Neuronal stem cell (in vitro differentiated cells): ENCODE results near the gene NADSYN1.
A peak's percentile ranks its signal among the peaks of the same experiment; 100 is the strongest.
"Not testable (repeated sequence)": the region's sequence is repeated elsewhere in the genome, so short reads cannot be mapped to it uniquely, and the experiment has no call there.

Experiments
- DNase-seq: peaks from one replicate; pipeline ENCODE4 v3.0.0-alpha.2; 2013; ENCODE audit warnings: low spot score
- H2AFZ ChIP-seq: one replicate; pipeline ENCODE4 v1.6.1; 2013; ENCODE audit warnings: mild to moderate bottlenecking, low read length, inconsistent platforms
- H2AK5ac ChIP-seq: 2 replicates; pipeline ENCODE4 v1.6.1; 2013; ENCODE audit warnings: low read depth, mild to moderate bottlenecking, inconsistent platforms, low read length, moderate library complexity, mixed read lengths
- H2BK120ac ChIP-seq: 2 replicates; pipeline ENCODE4 v1.6.1; 2013; ENCODE audit warnings: low read depth, mild to moderate bottlenecking, inconsistent platforms, low read length, moderate library complexity, mixed read lengths
- H2BK12ac ChIP-seq: one replicate; pipeline ENCODE4 v1.6.1; 2013; ENCODE audit warnings: low read length, inconsistent platforms
- H2BK15ac ChIP-seq: 2 replicates; pipeline ENCODE4 v1.6.1; 2013; ENCODE audit warnings: mild to moderate bottlenecking, low read length, inconsistent platforms, mixed read lengths
- H2BK5ac ChIP-seq: one replicate; pipeline ENCODE4 v1.6.1; 2013; ENCODE audit warnings: inconsistent platforms, mild to moderate bottlenecking, low read length, moderate library complexity
- H3K14ac ChIP-seq: one replicate; pipeline ENCODE4 v1.6.1; 2013; ENCODE audit warnings: low read length, inconsistent platforms
- H3K18ac ChIP-seq: 2 replicates; pipeline ENCODE4 v1.6.1; 2013; ENCODE audit warnings: low read length, inconsistent platforms
- H3K23ac ChIP-seq: 2 replicates; pipeline ENCODE4 v1.6.1; 2013; ENCODE audit warnings: low read depth, mild to moderate bottlenecking, mixed read lengths, low read length, inconsistent platforms; ENCODE audit not compliant: poor library complexity
- H3K27ac ChIP-seq: replicated peaks from 3 replicates; pipeline ENCODE4 v1.5.1; 2013; ENCODE audit warnings: low read length, inconsistent platforms
- H3K27me3 ChIP-seq, 3 experiments: 2 replicates each; pipeline ENCODE4 v1.6.1; 2013; ENCODE audit warnings: low read length in 3 of 3, mild to moderate bottlenecking in 2 of 3, inconsistent platforms in 1 of 3, low read depth in 1 of 3, mixed read lengths in 1 of 3, moderate library complexity in 1 of 3; ENCODE audit not compliant: control insufficient read depth in 3 of 3, insufficient read depth in 3 of 3
- H3K36me3 ChIP-seq, 2 donors: replicated peaks in 1 of 2; 2 replicates each; pipeline ENCODE4 v1.6.1; 2013; ENCODE audit warnings: low read length in 2 of 2; ENCODE audit not compliant: control insufficient read depth in 2 of 2, insufficient read depth in 2 of 2
- H3K4ac ChIP-seq: 2 replicates; pipeline ENCODE4 v1.6.1; 2013; ENCODE audit warnings: inconsistent platforms, mild to moderate bottlenecking, low read length, moderate library complexity
- H3K4me1 ChIP-seq, 2 donors: 1 replicate in 1 of 2; 2 replicates in 1 of 2; pipeline ENCODE4 v1.6.1; 2013; ENCODE audit warnings: low read length in 2 of 2, low read depth in 1 of 2; ENCODE audit not compliant: control insufficient read depth in 2 of 2, insufficient read depth in 1 of 2
- H3K4me2 ChIP-seq: one replicate; pipeline ENCODE4 v1.6.1; 2013; ENCODE audit warnings: mild to moderate bottlenecking, low read length, inconsistent platforms; ENCODE audit not compliant: insufficient read depth, poor library complexity, severe bottlenecking
- H3K4me3 ChIP-seq, 2 donors: 2 replicates each; pipeline ENCODE4 v1.5.1; 2013; ENCODE audit warnings: low read length in 2 of 2, mild to moderate bottlenecking in 2 of 2, inconsistent platforms in 1 of 2, moderate library complexity in 1 of 2
- H3K79me1 ChIP-seq: one replicate; pipeline ENCODE4 v1.6.1; 2013; ENCODE audit warnings: low read depth, mild to moderate bottlenecking, inconsistent platforms, low read length, moderate library complexity
- H3K9ac ChIP-seq: one replicate; pipeline ENCODE4 v1.6.1; 2013; ENCODE audit warnings: mild to moderate bottlenecking, low read depth, low read length, inconsistent platforms; ENCODE audit not compliant: poor library complexity
- H3K9me3 ChIP-seq, 2 donors: replicated peaks in 1 of 2; 2 replicates each; pipeline versions ENCODE3 to v1.6.1; 2013; ENCODE audit warnings: low read length in 2 of 2, mild to moderate bottlenecking in 2 of 2, inconsistent platforms in 1 of 2, low read depth in 1 of 2, mixed read lengths in 1 of 2, moderate library complexity in 1 of 2; ENCODE audit not compliant: control insufficient read depth in 2 of 2, insufficient read depth in 1 of 2
- H4K8ac ChIP-seq: one replicate; pipeline ENCODE4 v1.6.1; 2013; ENCODE audit warnings: low read depth, mild to moderate bottlenecking, inconsistent platforms, low read length, moderate library complexity
- H4K91ac ChIP-seq: one replicate; pipeline ENCODE4 v1.6.1; 2013; ENCODE audit warnings: low read length, low read depth, mild to moderate bottlenecking, inconsistent platforms; ENCODE audit not compliant: poor library complexity
- WGBS, 2 donors: extraction: QIAGEN DNeasy Blood & Tissue Kit; methylation state at CpG; one replicate each; pipeline ENCODE4 v1.1.7; 2013; ENCODE audit warnings: missing lambda C conversion rate in 2 of 2, mixed read lengths in 1 of 2; ENCODE audit not compliant: insufficient read length in 2 of 2, insufficient replicate concordance in 1 of 2; ENCODE audit errors: extremely low coverage in 2 of 2; 5-methylcytosine and 5-hydroxymethylcytosine counted together

Gene NADSYN1

DNA sequence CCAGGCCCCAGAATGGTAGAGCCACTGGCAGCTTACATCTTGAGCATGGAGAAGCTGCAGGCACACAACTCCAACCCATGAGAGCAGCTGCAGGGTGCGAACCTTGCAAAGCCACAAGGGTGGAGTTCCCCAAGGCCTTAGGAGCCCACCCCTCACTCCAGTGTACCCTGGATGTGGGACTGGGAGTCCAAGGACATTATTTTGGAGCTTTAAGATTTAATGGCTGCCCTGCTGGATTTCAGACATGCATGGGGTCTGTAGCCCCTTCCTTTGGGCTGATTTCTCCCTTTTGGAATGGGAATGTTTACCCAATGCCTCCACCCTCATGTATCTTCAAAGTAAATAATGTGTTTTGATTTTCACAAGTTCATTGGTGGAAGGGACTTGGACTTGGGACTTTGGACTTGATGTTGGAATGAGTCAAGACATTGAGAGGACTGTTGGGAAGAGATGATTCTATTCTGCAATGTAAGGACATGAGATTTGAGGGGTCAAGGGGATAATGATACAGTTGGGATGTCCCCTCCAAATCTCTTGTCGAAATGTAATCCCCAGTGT is 73.0 kb downstream of the NADSYN1 start:
- Histone ChIP-seq H3K4ac (no peak overlapping the region), H2BK12ac (no peak overlapping the region), H2AK5ac (no peak overlapping the region), H3K79me1 (no peaks in the 10 kb centered on the region), H3K23ac (no peak overlapping the region), H3K4me2 (no peak overlapping the region), H2BK5ac (no peak overlapping the region), H3K27me3 (peaks cover 0 to 5% (median 0%) of the 10 kb centered on the region in 3 experiments), H2BK15ac (no peak overlapping the region), H2BK120ac (no peak overlapping the region), H3K36me3 (no peaks in the 10 kb centered on the region), H3K14ac (no peak overlapping the region), H3K27ac (no peak overlapping the region), H4K91ac (no peak overlapping the region), H2AFZ (no peak overlapping the region), H3K9me3 (no peaks in the 10 kb centered on the region), H3K4me1 (no peaks in the 10 kb centered on the region), H3K4me3 (no peak overlapping the region), H4K8ac (no peak overlapping the region), H3K9ac (no peak overlapping the region), H3K18ac (no peak overlapping the region)
- WGBS, 2 donors: no CpG with 5 or more reads among the region's 2 CpGs
- no peak for DNase-seq

DNA sequence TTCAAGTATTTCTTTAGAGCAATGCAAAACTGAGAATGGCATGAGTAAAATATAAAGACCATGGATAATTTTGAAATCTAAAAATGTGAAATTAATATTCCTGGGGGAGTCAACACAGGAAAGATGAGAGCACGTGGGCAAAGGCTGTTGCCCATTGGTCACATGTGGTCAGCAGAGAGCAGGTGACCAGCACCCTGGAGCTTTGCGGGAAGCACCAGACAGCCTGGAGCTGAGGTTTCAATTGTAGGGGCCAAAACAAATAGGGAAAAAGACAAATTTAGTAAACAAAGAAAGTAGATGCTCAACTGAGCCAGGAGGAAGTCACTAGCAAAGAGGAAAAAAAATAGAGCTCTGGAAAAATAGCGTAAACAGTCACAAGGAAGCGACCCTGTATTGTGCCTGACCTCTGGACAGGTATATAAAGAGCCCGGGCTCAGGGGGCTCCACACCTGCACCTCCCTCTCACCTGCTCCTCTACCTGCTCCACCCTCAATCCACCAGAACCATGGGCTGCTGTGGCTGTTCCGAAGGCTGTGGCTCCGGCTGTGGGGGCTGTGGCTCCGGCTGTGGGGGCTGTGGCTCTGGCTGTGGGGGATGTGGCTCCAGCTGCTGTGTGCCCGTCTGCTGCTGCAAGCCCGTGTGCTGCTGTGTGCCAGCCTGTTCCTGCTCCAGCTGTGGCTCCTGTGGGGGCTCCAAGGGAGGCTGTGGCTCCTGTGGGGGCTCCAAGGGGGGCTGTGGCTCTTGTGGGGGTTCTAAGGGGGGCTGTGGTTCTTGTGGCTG is 74.0 kb downstream of the NADSYN1 start, which contains the start of gene KRTAP5-7:
KRTAP5-7 (plus strand) TSS at position 472 of the 780 bp plus-strand sequence; CDS start at position 506, 34 bp downstream.
- H3K18ac ChIP-seq, DNase-seq, H2AK5ac ChIP-seq, H2BK5ac ChIP-seq, H3K27me3 ChIP-seq, H2AFZ ChIP-seq, H4K8ac ChIP-seq, H3K4me3 ChIP-seq, H3K36me3 ChIP-seq, H3K79me1 ChIP-seq, H3K4me2 ChIP-seq, H2BK12ac ChIP-seq, H3K27ac ChIP-seq, H3K9me3 ChIP-seq, H2BK15ac ChIP-seq, H2BK120ac ChIP-seq, H4K91ac ChIP-seq, H3K14ac ChIP-seq, H3K4me1 ChIP-seq, H3K4ac ChIP-seq: not testable (repeated sequence)
- Histone ChIP-seq H3K9ac (peak within 1 kb of the TSS; percentile 40), H3K23ac (peak within 1 kb of the TSS; percentile 53)
- whole genome bisulfite sequencing, 2 donors: no CpG with 5 or more reads among the region's 10 CpGs

- Histone ChIP-seq H3K9me3 (no peaks in the 10 kb centered on the region), H2AK5ac (no peak overlapping the region), H2BK12ac (no peak overlapping the region), H2BK15ac (no peak overlapping the region), H3K4me1 (no peaks in the 10 kb centered on the region), H2AFZ (no peak overlapping the region), H3K9ac (peak overlapping the region; percentile 40), H3K27me3 (peaks cover 0 to 5% (median 0%) of the 10 kb centered on the region in 3 experiments), H3K4me3 (no peak overlapping the region), H3K18ac (no peak overlapping the region), H3K79me1 (no peaks in the 10 kb centered on the region), H3K36me3 (no peaks in the 10 kb centered on the region), H4K91ac (no peak overlapping the region), H3K23ac (peak overlapping the region; percentile 53), H3K4me2 (no peak overlapping the region), H2BK5ac (no peak overlapping the region), H3K4ac (no peak overlapping the region), H4K8ac (no peak overlapping the region), H3K14ac (no peak overlapping the region), H3K27ac (no peak overlapping the region), H2BK120ac (no peak overlapping the region)
- WGBS, 2 donors: no CpG with 5 or more reads among the region's 6 CpGs
- no peak for DNase-seq
These were observed 74.7 kb downstream of the NADSYN1 start for GRCh38 chr11:71527576-71528210.

DNA sequence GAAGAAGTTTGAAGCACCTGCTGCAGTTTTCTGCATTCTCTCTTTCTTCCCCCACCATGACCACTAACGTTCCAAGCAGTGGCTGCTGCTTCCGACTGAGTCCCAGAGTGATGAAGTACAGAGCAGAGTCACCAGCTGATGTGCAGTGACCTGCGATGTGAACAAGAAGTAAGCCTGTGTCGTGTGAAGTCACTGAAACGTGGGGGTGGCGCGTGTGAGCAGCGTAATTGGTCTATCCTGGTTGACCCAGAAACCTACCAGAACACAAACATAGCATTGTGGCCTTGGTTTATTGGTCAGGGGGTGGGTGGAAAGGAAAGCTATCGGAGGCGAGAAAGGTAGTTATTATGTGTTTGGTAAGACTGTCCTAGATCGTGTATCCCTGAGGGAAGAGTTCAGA is 77.6 kb downstream of the NADSYN1 start:
- no peak overlapping the region for H4K8ac ChIP-seq
- no peak overlapping the region for H3K4me2 ChIP-seq
- no peak overlapping the region for H3K9ac ChIP-seq
- no peak overlapping the region for H2BK15ac ChIP-seq
- peaks cover 0 to 5% (median 0%) of the 10 kb centered on the region in 3 experiments for H3K27me3 ChIP-seq
- no peak overlapping the region for H2BK12ac ChIP-seq
- H3K9me3 ChIP-seq: no peaks in the 10 kb centered on the region
- H3K23ac ChIP-seq: peak overlapping the region; percentile 85
- no peak overlapping the region for H3K27ac ChIP-seq
- H2BK5ac ChIP-seq: no peak overlapping the region
- no peaks in the 10 kb centered on the region for H3K79me1 ChIP-seq
- no peak overlapping the region for H4K91ac ChIP-seq
- no peaks in the 10 kb centered on the region for H3K36me3 ChIP-seq
- WGBS, 2 donors: no CpG with 5 or more reads among the region's 11 CpGs
- H3K4ac ChIP-seq: no peak overlapping the region
- no peak overlapping the region for H2AK5ac ChIP-seq
- H3K4me1 ChIP-seq: no peaks in the 10 kb centered on the region
- no peak overlapping the region for H3K14ac ChIP-seq
- H3K4me3 ChIP-seq: no peak overlapping the region
- H3K18ac ChIP-seq: no peak overlapping the region
- H2BK120ac ChIP-seq: no peak overlapping the region
- no peak overlapping the region for H2AFZ ChIP-seq
- no peak for DNase-seq
